GM21529 (cell line): ENCODE measurements around the gene CD99L2.
"Not testable (repeated sequence)": the region's sequence is repeated elsewhere in the genome, so short reads cannot be mapped to it uniquely, and the experiment has no call there.

Experiments used
- ATAC-seq: cut with Tn5 transposase; IDR thresholded peaks from one replicate; pipeline ENCODE4 v1.9.1; 2021; ENCODE audit not compliant: unreplicated experiment

CD99L2 gene

GRCh38 chrX:150857453-150857852 is 41.0 kb downstream of the CD99L2 start:
- no peak for ATAC-seq

DNA sequence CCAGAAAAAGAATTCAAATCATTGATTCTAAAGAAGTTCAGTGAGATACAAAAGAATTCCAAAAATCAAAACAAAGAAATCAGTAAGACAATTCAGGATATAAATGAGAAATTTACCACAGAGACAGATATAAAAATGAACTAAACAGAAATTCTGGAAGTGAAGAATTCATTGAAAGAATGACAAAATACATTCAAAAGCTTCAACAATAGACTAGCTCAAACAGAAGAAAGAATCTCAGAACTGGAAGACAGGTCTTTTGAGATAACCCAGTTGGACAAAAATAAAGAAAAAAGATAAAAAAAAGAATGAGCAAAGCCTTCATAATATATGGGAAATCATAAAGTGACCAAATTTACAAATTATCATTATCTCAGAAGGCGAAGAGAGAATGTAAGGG is 41.7 kb downstream of the CD99L2 start:
- no peak for ATAC-seq

GRCh38 chrX:150856101-150856500 is 42.4 kb downstream of the CD99L2 start:
- no peak for ATAC-seq

GRCh38 chrX:150854856-150855255 is 43.6 kb downstream of the CD99L2 start:
- ATAC-seq = no peak

- no peak for ATAC-seq
Observed at GRCh38 chrX:150849996-150850720, 48.3 kb downstream of the CD99L2 start.

GRCh38 chrX:150849486-150849885 is 49.0 kb downstream of the CD99L2 start:
- peak; percentile 87 for ATAC-seq

GRCh38 chrX:150848914-150849365 is 49.5 kb downstream of the CD99L2 start:
- peak; percentile 28 for ATAC-seq

GRCh38 chrX:150847088-150847487 is 51.4 kb downstream of the CD99L2 start:
- no peak for ATAC-seq

- no peak for ATAC-seq
Observed at GRCh38 chrX:150846130-150846529, 52.3 kb downstream of the CD99L2 start.

DNA sequence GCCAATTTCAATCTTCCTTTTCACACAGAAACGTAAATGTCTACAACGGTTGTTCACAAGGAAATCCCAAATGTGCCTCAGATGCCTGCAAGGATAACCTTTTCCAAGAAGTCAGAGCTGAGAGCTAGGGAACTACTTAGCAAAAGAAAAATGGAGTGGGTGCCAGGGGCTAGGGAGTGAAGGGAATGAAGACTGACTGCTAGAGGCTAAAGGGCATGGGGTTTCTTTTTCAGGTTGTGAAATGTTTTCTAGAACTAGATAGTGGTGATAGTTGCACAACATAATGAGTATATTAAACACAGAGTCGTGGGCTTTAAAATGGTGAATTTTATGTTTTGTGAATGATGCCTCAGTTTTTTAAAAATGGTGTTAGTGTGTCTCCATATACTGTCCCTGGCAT is 53.4 kb downstream of the CD99L2 start:
- ATAC-seq = no peak

DNA sequence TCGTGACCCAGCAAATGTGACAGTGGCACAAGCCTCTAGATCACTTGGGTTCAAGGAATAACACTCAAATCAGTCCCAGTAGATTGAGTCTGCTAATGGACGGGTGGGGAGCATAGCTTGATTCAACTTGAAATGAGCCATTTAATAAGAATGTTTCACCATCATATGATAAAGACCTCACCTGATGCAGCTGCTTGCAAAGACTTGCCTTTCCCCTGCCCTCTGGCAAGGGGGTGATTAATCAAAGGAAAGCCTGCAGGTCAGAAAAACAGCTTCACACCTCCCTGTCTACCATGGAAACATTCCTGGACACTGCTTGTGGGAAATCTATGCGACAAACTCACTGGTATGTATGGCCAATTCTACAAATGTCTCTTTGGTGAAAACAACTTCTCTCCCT is 54.5 kb downstream of the CD99L2 start:
- no peak for ATAC-seq

- ATAC-seq = no peak
Observed at GRCh38 chrX:150842198-150842685, 56.2 kb downstream of the CD99L2 start.

DNA sequence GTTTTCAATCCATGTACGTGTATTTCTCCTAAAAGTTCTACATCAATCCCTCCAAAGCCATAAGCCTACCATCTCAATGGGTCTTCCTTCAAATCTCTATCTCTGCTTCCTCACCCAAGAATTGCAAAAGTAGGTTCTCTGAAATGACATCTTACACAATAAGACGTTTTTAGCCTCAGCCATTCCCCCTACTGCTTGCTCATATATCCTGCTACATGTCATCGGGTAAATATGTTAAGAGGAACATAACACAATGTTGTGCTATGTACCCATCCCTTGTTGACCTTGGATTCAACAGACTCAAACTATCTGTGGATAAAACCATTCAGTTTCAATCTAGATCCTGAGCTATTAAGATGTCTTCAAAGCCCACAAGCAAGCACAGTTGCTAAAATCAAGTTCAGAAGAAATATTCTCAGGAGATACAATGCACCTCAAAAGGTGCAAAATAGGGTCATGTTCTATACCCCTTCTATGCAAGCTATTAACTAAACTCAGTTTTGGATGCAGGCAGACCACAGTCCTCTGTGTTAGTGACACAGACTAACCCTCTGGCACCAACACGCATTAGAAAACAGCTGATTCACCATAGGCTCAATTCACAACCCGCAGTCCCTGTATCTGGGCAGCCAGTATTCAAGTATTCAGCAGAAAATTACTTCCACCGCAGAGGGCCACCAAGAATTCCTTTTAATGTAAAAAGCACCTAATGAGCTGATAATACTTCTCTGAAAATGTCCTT is 56.8 kb downstream of the CD99L2 start:
- no peak for ATAC-seq

DNA sequence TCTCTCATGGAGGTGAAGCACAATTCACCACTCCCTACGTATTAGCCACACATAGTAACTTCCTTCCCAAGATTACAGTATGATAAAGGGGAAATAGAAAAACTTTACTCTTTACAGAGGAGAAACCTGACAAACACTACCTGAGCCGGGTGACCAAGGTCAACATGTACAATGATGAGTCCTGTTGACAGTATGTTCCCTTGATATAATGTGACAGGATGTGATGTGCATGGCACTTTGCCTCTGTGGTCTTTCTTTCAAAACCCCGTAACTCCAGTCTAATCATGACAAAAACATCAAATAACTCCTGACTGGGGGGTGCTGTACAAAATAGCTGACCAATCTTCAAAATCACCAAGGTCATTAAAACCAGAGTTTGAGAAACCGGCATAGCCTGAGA is 60.6 kb downstream of the CD99L2 start:
- no peak for ATAC-seq

DNA sequence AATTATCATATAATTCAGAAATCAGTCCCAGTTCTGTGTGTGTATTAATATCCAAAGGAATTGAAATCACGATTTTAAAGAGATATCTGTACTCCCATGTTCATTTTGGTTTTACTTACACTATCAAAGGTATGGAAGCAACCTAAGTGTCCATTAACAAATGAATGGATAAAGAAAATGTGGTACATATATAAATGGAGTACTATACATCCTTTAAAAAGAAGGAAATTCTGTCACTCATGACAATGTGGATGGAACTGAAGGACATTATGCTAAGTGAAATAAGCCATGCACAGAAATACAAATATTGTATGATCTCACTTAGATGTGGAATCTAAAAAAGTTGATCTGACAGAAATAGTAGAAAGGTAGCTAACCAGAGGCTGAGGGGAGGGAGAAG is 63.8 kb downstream of the CD99L2 start:
- no peak for ATAC-seq

GRCh38 chrX:150833454-150834056 is 64.9 kb downstream of the CD99L2 start:
- ATAC-seq = no peak

GRCh38 chrX:150831863-150832262 is 66.6 kb downstream of the CD99L2 start:
- no peak for ATAC-seq

DNA sequence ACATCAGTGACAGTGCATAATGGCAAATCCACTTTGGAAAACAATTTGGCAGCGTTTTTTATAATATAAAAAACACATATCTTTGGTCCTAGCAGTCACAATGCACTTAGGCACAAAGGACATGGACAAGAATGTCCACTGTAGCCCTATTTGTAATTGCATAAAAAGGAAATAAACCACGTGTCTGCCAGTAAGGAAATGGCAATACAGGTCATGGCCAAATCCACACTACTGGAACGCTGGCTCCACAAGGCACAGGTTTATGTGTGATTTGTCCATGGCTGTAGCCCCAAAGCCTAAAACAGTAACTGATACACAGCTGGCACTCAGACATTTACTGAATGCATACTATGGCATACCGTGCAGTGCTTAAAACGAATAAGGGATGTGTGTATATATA is 69.7 kb downstream of the CD99L2 start:
- ATAC-seq = no peak

DNA sequence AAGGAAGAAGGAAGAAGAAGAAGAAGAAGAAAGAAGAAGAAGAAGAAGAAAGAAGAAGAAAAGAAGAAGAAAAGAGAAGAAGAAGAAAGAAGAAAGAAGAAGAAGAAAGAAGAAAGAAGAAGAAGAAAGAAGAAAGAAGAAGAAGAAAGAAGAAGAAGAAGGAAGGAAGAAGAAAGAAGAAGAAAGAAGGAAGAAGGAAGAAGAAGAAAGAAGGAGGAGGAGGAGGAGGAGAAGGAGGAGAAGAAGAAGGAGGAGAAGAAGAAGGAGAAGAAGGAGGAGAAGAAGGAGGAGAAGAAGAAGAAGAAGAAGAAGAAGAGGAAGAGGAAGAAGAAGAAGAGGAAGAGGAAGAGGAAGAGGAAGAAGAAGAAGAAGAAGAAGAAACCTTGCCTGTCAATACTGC is 74.1 kb downstream of the CD99L2 start:
- ATAC-seq = not testable (repeated sequence)

GRCh38 chrX:150823826-150824225 is 74.6 kb downstream of the CD99L2 start:
- not testable (repeated sequence) for ATAC-seq

DNA sequence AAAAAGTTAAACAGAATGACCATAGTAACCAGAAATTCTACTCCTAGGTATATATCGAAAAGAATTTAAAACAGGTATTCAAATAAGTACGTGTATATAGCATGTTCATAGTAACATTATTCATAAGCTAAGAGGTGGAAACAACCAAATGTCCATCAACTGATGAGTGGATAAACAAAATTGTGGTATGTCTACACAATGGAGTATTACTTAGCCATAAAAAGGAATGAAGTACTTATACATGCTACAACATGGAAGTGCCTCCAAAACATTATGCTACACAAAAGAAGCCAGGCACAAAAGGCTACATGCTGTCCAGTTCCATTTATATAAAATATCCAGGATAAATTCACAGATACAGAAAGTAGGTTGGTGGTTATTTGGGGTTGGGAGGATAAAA is 76.5 kb downstream of the CD99L2 start:
- ATAC-seq = no peak

GRCh38 chrX:150813922-150814321 is 84.5 kb downstream of the CD99L2 start:
- ATAC-seq = no peak
